Measurements from ENCODE around the gene TLE7. TPM values are rescaled to one million over a fixed set of nuclear protein-coding genes. Genes with fewer than 3 reads are reported as not detected.

TLE7 gene
- total and polyA plus RNA-seq, 2 of the 8 experiments (the other 6 are each of a cell fraction or from before 2014, with no cell fraction given) = 0.03 TPM; not detected in 1

DNA sequence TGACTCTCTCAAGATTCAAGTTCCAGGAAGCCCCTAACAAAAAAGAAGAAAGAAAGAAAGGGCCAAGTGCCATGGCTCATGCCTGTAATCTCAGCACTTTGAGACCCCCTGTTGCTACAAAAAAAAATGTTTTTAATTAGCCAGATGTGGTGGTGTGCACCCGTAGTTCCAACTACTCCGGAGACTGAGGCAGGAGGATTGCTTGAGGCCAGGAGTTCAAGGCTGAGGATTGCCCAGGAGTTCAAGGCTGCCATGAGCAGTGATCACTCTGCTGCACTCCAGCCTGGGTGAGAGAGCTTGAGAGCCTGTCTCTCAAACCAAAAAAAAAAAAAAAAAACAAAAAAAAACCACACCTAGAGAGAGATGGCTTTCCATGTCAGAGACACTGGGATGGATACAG, 18.8 kb downstream of the TLE7 start:
- Histone ChIP-seq H3K9me3 (ENCODE audit: insufficient read depth in 2 of 2, low read depth in 1 of 2, low read length in 1 of 2) (no peaks in the 10 kb centered on the region), H2BK15ac (ENCODE audit: low read length) (no peak overlapping the region), H2BK120ac (replicated peaks; ENCODE audit: low read depth, low read length) (no peak overlapping the region), H2BK12ac (ENCODE audit: low read depth, low read length) (no peak overlapping the region), H3K9ac (replicated peaks in 1 of 4; ENCODE audit: extremely low read depth in 1 of 4, low read depth in 3 of 4, low read length in 3 of 4) (no peak overlapping the region), H3K36me3 (ENCODE audit: control insufficient read depth in 2 of 4, insufficient read depth in 4 of 4, low read length in 3 of 4) (no peaks in the 10 kb centered on the region), H3K4me1 (replicated peaks in 1 of 4; ENCODE audit: control insufficient read depth in 3 of 4, insufficient read depth in 4 of 4, low read length in 3 of 4) (peaks cover 0 to 5% (median 3%) of the 10 kb centered on the region in 4 experiments; a peak in 5 of 7 replicates), H2BK20ac (ENCODE audit: low read length) (no peak overlapping the region), H4K5ac (ENCODE audit: insufficient read length, low read depth, low read length) (no peak overlapping the region), H3K79me1 (ENCODE audit: low read depth, low read length) (peaks cover 2% of the 10 kb centered on the region; the same call in 1 of the 2 replicates), H4K91ac (replicated peaks; ENCODE audit: insufficient read length, low read length) (no peak overlapping the region), H3K23me2 (ENCODE audit: low read depth, low read length) (peaks cover 5% of the 10 kb centered on the region; the same call in 1 of the 2 replicates), H3K4me2 (ENCODE audit: insufficient read depth in 1 of 2, low read depth in 2 of 2, low read length in 2 of 2) (no peak overlapping the region), H3K4me3 (ENCODE audit: extremely low read depth in 1 of 4, insufficient read depth in 2 of 4, low read depth in 3 of 4, low read length in 4 of 4) (no peak overlapping the region), H2BK5ac (ENCODE audit: low read depth, low read length) (no peak overlapping the region), H3K79me2 (ENCODE audit: control insufficient read depth in 1 of 2, insufficient read depth in 2 of 2, low read length in 2 of 2) (no peaks in the 10 kb centered on the region), H3K14ac (ENCODE audit: insufficient read length) (no peak overlapping the region), H3K56ac (replicated peaks; ENCODE audit: insufficient read length, low read depth, low read length) (no peak overlapping the region), H4K20me1 (replicated peaks in 1 of 2; ENCODE audit: control insufficient read depth in 1 of 2, insufficient read depth in 2 of 2, low read length in 2 of 2) (peaks cover 0 to 3% of the 10 kb centered on the region in 2 experiments), H3K18ac (ENCODE audit: extremely low read depth, low read length) (no peak overlapping the region), H3K27ac (ENCODE audit: low read depth, low read length) (no peak overlapping the region), H2AFZ (ENCODE audit: low read length) (no peak overlapping the region), H4K8ac (ENCODE audit: extremely low read depth, insufficient read depth, low read length) (no peak overlapping the region; the same call in 1 of the 2 replicates), H3K27me3 (replicated peaks in 1 of 4; ENCODE audit: control insufficient read depth in 3 of 4, extremely low read depth in 1 of 4, insufficient read depth in 3 of 4, low read length in 3 of 4) (peaks cover 0 to 13% (median 5%) of the 10 kb centered on the region in 4 experiments; a peak in 4 of 7 replicates), H3K23ac (ENCODE audit: insufficient read length) (no peak overlapping the region), H2AK5ac (ENCODE audit: low read depth, low read length) (no peak overlapping the region), H3K4ac (replicated peaks; ENCODE audit: insufficient read length, low read depth, low read length) (no peak overlapping the region)
- FAIRE-seq (no peak), DNase-seq (ENCODE audit: low read depth in 1 of 2, low spot score in 2 of 2) (no peak)
- POLR2A ChIA-PET (ENCODE audit: partially characterized antibody) = no interaction called here
- CTCF ChIA-PET (ENCODE audit: partially characterized antibody) = interaction anchor here (0.7 to 7.8 kb wide), 15 partner anchors 10 to 187 kb away, joined by 3 to 99 read pairs (median 4); partner anchors contain the start of gene CHST4
- TF ChIP-seq HDAC6 (IDR thresholded peaks at IDR 0.05; ENCODE audit: low read depth, low read length) (no peak), SIX5 (IDR thresholded peaks at IDR 0.05; ENCODE audit: low read depth, low read length) (no peak), POLR2A (IDR thresholded peaks at IDR 0.05; ENCODE audit: control extremely low read depth in 1 of 2, low read depth in 2 of 2, low read length in 2 of 2) (no peak)
- WGBS, 2 experiments (ENCODE audit: extremely low coverage in 1 of 2, insufficient coverage in 1 of 2, insufficient read length in 1 of 2, insufficient replicate concordance in 2 of 2, low coverage in 1 of 2, low lambda C conversion rate in 2 of 2, missing lambda C conversion rate in 1 of 2) = 95% methylated on average over 2 of the region's 2 CpGs; no CpG with 5 or more reads in 1 of the 2 experiments
